ENCODE measurements around the gene KCNMA1. TPM values are rescaled to one million over a fixed set of nuclear protein-coding genes. Genes with fewer than 3 reads are reported as not detected.

Gene KCNMA1
- total and polyA plus RNA-seq, 7 donors, result 15.3 to 427 (median 256) TPM

- Histone ChIP-seq H3K4me1 (peaks cover 0 to 26% (median 19%) of the 10 kb centered on the region in 4 donors), H3K4me3 (no peak overlapping the region), H3K36me3 (peaks cover 0 to 19% (median 5%) of the 10 kb centered on the region in 4 donors), H3K27me3 (no peaks in the 10 kb centered on the region), H3K9me3 (no peaks in the 10 kb centered on the region), H3K27ac (peak overlapping the region in 1 of 4 donors; percentile 23)
- intact Hi-C loops (cut with DNase I), result no loop called here
- TF ChIP-seq CTCF (IDR thresholded peaks at IDR 0.05), result peak; percentile 65 to 82 (median 78)
- TF ChIP-seq EP300 (IDR thresholded peaks at IDR 0.05), result no peak
- TF ChIP-seq POLR2AphosphoS5 (IDR thresholded peaks at IDR 0.05), result peak in 1 of 4 donors; percentile 13
- DNase-seq, result no peak
- WGBS, 2 donors, result 40 to 58% methylated on average over 12 of the region's 12 CpGs
Observed at GRCh38 chr10:77111611-77112550, 525.7 kb downstream of the KCNMA1 start.

DNA sequence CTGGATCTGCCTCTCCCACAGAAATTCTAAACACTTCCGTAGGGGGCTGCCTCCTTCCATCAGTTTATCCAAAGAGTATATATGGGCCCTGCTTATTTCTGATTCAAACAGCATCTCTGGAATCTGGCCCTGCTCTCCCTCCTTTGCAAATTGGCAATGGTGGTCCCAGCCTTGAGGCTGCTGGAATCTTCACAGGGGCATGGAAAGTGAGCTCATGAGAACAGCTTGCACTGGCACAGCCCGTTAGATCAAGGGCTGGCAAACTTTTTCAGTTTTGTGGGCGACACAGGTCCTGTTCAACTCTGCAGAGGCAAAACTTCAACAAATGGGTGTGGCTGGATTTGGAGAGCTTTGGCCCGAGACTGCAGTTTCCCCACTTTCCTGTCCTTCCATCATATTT lies 526.9 kb downstream of the KCNMA1 start:
- Histone ChIP-seq H3K27ac (peak overlapping the region in 2 of 4 donors; percentile 23 to 47), H3K4me3 (no peak overlapping the region), H3K4me1 (peaks cover 0 to 31% (median 21%) of the 10 kb centered on the region in 4 donors), H3K36me3 (peaks cover 0 to 23% (median 5%) of the 10 kb centered on the region in 4 donors), H3K27me3 (no peaks in the 10 kb centered on the region), H3K9me3 (no peaks in the 10 kb centered on the region)
- 84 to 85% methylated on average over 4 of the region's 4 CpGs for WGBS, 2 donors
- TF ChIP-seq CTCF (IDR thresholded peaks at IDR 0.05) (no peak), POLR2AphosphoS5 (IDR thresholded peaks at IDR 0.05) (no peak), POLR2A (IDR thresholded peaks at IDR 0.05) (no peak), EP300 (IDR thresholded peaks at IDR 0.05) (no peak)
- DNase-seq, result no peak
- intact Hi-C loops (cut with DNase I), result no loop called here

- 89 to 93% methylated on average over 9 of the region's 9 CpGs for WGBS, 2 donors
- no peaks in the 10 kb centered on the region for H3K27me3 ChIP-seq
- no peak overlapping the region for H3K4me3 ChIP-seq
- H3K36me3 ChIP-seq, result peaks cover 0 to 23% (median 5%) of the 10 kb centered on the region in 4 donors
- intact Hi-C loops (cut with DNase I), result no loop called here
- H3K4me1 ChIP-seq, result peaks cover 0 to 44% (median 29%) of the 10 kb centered on the region in 4 donors
- DNase-seq, result no peak
- H3K27ac ChIP-seq, result no peak overlapping the region
- no peaks in the 10 kb centered on the region for H3K9me3 ChIP-seq
- TF ChIP-seq EP300 (IDR thresholded peaks at IDR 0.05) (no peak), POLR2A (IDR thresholded peaks at IDR 0.05) (no peak), POLR2AphosphoS5 (IDR thresholded peaks at IDR 0.05) (no peak), CTCF (IDR thresholded peaks at IDR 0.05) (no peak)
Observed at GRCh38 chr10:77109351-77109994, 528.1 kb downstream of the KCNMA1 start.

GRCh38 chr10:77106676-77107075 lies 530.9 kb downstream of the KCNMA1 start:
- intact Hi-C loops (cut with DNase I), result no loop called here
- Histone ChIP-seq H3K9me3 (no peaks in the 10 kb centered on the region), H3K27ac (peak overlapping the region in 1 of 4 donors; percentile 64), H3K36me3 (peaks cover 0 to 27% (median 5%) of the 10 kb centered on the region in 4 donors), H3K27me3 (no peaks in the 10 kb centered on the region), H3K4me1 (peaks cover 0 to 42% (median 29%) of the 10 kb centered on the region in 4 donors), H3K4me3 (no peak overlapping the region)
- WGBS, 2 donors, result 86 to 90% methylated on average over 3 of the region's 3 CpGs
- TF ChIP-seq POLR2AphosphoS5 (IDR thresholded peaks at IDR 0.05), result no peak
- TF ChIP-seq POLR2A (IDR thresholded peaks at IDR 0.05), result no peak
- no peak for TF ChIP-seq CTCF (IDR thresholded peaks at IDR 0.05)
- no peak for TF ChIP-seq EP300 (IDR thresholded peaks at IDR 0.05)
- DNase-seq, result no peak
